ENCODE measurements around the gene AP5S1.

- no peak for TF ChIP-seq POLR2AphosphoS5 (IDR thresholded peaks at IDR 0.05)
- no peak for TF ChIP-seq POLR2A (IDR thresholded peaks at IDR 0.05)
- TF ChIP-seq CTCF (IDR thresholded peaks at IDR 0.05 in 8 of 11, conservative IDR thresholded peaks at IDR 0.05 in 3 of 11): no peak
Measured at GRCh38 chr20:3819411-3820047, 818 bp upstream of the AP5S1 start.

Data from spleen (tissue), 7 donors.